B cell (primary cell): ENCODE data around the gene EIF3L. TPM values are rescaled to one million over a fixed set of nuclear protein-coding genes. Genes with fewer than 3 reads are reported as not detected.

Experiments used
- ATAC-seq: fragments of 200-7000 bp; cut with Tn5 transposase; one replicate; pipeline ENCODE4 v1.10.0; 2021; ENCODE audit warnings: low read depth, mild to moderate bottlenecking, moderate number of reproducible peaks, moderate library complexity
- CTCF ChIA-PET: fragments of 350-600 bp; sonication (Branson Sonifier 250); formaldehyde crosslinking; loops from one replicate; lab custom pipeline; 2021; ENCODE audit warnings: antibody characterized with exemption, inconsistent platforms; lab: Charles Lee
- POLR2A ChIA-PET: fragments of 350-600 bp; sonication (Branson Sonifier 250); formaldehyde crosslinking; loops from one replicate; lab custom pipeline; 2021; ENCODE audit warnings: antibody characterized with exemption; lab: Charles Lee
- DNase-seq: peaks from one replicate; pipeline ENCODE4 v3.0.0; 2013
- H2AFZ ChIP-seq: 2 replicates; pipeline ENCODE4 v1.6.1; 2012; ENCODE audit warnings: mild to moderate bottlenecking, low read depth, low read length; ENCODE audit not compliant: insufficient read depth, poor library complexity, severe bottlenecking
- H3K27ac ChIP-seq, 2 donors: 1 replicate in 1 of 2; 2 replicates in 1 of 2; pipeline ENCODE4 v1.5.1; 2012 to 2013; ENCODE audit warnings: low read length in 2 of 2, mild to moderate bottlenecking in 2 of 2, moderate library complexity in 1 of 2
- H3K27me3 ChIP-seq, 4 experiments: fragments of 200-600 bp in 1 of 4; sonication (generic) in 1 of 4; replicated peaks in 1 of 4; 1 replicate in 2 of 4; 2 replicates in 2 of 4; pipeline versions ENCODE4 v1.6.1 to v1.7.0; 2013 to 2016; ENCODE audit warnings: low read length in 3 of 4, mild to moderate bottlenecking in 2 of 4, mixed read lengths in 1 of 4, moderate library complexity in 1 of 4; ENCODE audit not compliant: insufficient read depth in 4 of 4, control insufficient read depth in 3 of 4; ENCODE audit errors: control extremely low read depth in 1 of 4
- H3K36me3 ChIP-seq, 2 experiments: replicated peaks in 1 of 2; 1 replicate in 1 of 2; 2 replicates in 1 of 2; pipeline versions ENCODE4 v1.6.1 to v1.7.1; 2013; ENCODE audit warnings: low read length in 1 of 2; ENCODE audit not compliant: insufficient read depth in 2 of 2, control insufficient read depth in 1 of 2; ENCODE audit errors: control extremely low read depth in 1 of 2, extremely low read depth in 1 of 2
- H3K4me1 ChIP-seq, 2 donors: fragments of 200-600 bp in 1 of 2; sonication (generic) in 1 of 2; 1 replicate in 1 of 2; 2 replicates in 1 of 2; pipeline versions ENCODE4 v1.5.1 to v1.6.1; 2013 to 2017; ENCODE audit warnings: low read length in 2 of 2; ENCODE audit not compliant: control insufficient read depth in 2 of 2, insufficient read depth in 2 of 2
- H3K4me2 ChIP-seq: replicated peaks from 2 replicates; pipeline ENCODE3; 2012; ENCODE audit warnings: mild to moderate bottlenecking, low read depth, low read length; ENCODE audit not compliant: poor library complexity, severe bottlenecking
- H3K4me3 ChIP-seq, 5 experiments: fragments of 200-600 bp in 1 of 5; sonication (generic) in 1 of 5; 1 replicate in 3 of 5; 2 replicates in 2 of 5; pipeline versions ENCODE4 v1.5.1 to v1.7.0; 2011 to 2016; ENCODE audit warnings: low read length in 4 of 5, mild to moderate bottlenecking in 4 of 5, low read depth in 2 of 5, control low read depth in 1 of 5, moderate library complexity in 1 of 5; ENCODE audit not compliant: insufficient read depth in 1 of 5; ENCODE audit errors: control extremely low read depth in 1 of 5, extremely low read depth in 1 of 5
- H3K79me2 ChIP-seq: fragments of 200-600 bp; sonication (generic); one replicate; pipeline ENCODE4 v1.6.0; 2016; ENCODE audit warnings: low read length; ENCODE audit not compliant: control insufficient read depth, insufficient read depth
- H3K9ac ChIP-seq: fragments of 200-600 bp; sonication (generic); 2 replicates; pipeline ENCODE4 v1.6.1; 2017; ENCODE audit warnings: mild to moderate bottlenecking, low read length, moderate library complexity
- H3K9me3 ChIP-seq, 3 donors: one replicate each; pipeline versions ENCODE4 v1.6.1 to v1.7.1; 2013; ENCODE audit warnings: low read length in 2 of 3; ENCODE audit not compliant: control insufficient read depth in 2 of 3, insufficient read depth in 1 of 3; ENCODE audit errors: control extremely low read depth in 1 of 3
- H4K20me1 ChIP-seq: 2 replicates; pipeline ENCODE4 v1.6.0; 2012; ENCODE audit warnings: mild to moderate bottlenecking, low read length; ENCODE audit not compliant: insufficient read depth, control insufficient read depth, poor library complexity, severe bottlenecking
- H3K27ac Mint-ChIP-seq: one replicate; pipeline ENCODE4 v1.8.0; 2021; ENCODE audit warnings: mixed read lengths
- H3K27me3 Mint-ChIP-seq: one replicate; pipeline ENCODE4 v1.8.0; 2021; ENCODE audit warnings: mixed read lengths
- H3K4me1 Mint-ChIP-seq: one replicate; pipeline ENCODE4 v1.8.0; 2021; ENCODE audit warnings: mixed read lengths
- H3K4me3 Mint-ChIP-seq: one replicate; pipeline ENCODE4 v1.8.0; 2021; ENCODE audit warnings: mixed read lengths
- H3K9me3 Mint-ChIP-seq: one replicate; pipeline ENCODE4 v1.8.0; 2022; ENCODE audit warnings: mixed read lengths; ENCODE audit not compliant: insufficient read depth
- EZH2 ChIP-seq: IDR thresholded peaks from 2 replicates; pipeline ENCODE4 v1.6.1; 2012; ENCODE audit warnings: borderline replicate concordance, low read depth, mild to moderate bottlenecking, moderate library complexity, low read length; ENCODE audit not compliant: insufficient read depth, poor library complexity, severe bottlenecking
- WGBS: methylation state at CpG from one replicate; pipeline ENCODE4 v1.1.5; 2013; ENCODE audit warnings: missing lambda C conversion rate; ENCODE audit not compliant: insufficient coverage; 5-methylcytosine and 5-hydroxymethylcytosine counted together
- intact Hi-C: fragments of 100-400 bp; cut with micrococcal nuclease; formaldehyde crosslinking; loops from one replicate; pipeline ENCODE4 v1.10.0; 2022
- polyA plus RNA-seq: library from polyadenylated mRNA; depleted of rRNA; stranded (reverse); fragments of >200 nt; gene quantifications from 2 replicates; pipeline ENCODE4 v1.2.3, GENCODE V29; 2012
- total RNA-seq, 2 donors: library from RNA; stranded (reverse); fragments of 120-200 nt in 1 of 2; gene quantifications; 1 replicate in 1 of 2; 2 replicates in 1 of 2; pipeline versions ENCODE4 v1.2.3 to v1.2.4, GENCODE V29; 2013 to 2022
- TF ChIP-seq, protein P1 (sequence below): fragments of 200-600 bp; IDR thresholded peaks from one replicate; pipeline ENCODE4 v1.8.0; 2022; ENCODE audit warnings: antibody characterized with exemption, mild to moderate bottlenecking

The EIF3L gene
- total and polyA plus RNA-seq, 2 donors (not counting 1 experiment from before 2014, with no cell fraction given), result 430 to 560 TPM

DNA sequence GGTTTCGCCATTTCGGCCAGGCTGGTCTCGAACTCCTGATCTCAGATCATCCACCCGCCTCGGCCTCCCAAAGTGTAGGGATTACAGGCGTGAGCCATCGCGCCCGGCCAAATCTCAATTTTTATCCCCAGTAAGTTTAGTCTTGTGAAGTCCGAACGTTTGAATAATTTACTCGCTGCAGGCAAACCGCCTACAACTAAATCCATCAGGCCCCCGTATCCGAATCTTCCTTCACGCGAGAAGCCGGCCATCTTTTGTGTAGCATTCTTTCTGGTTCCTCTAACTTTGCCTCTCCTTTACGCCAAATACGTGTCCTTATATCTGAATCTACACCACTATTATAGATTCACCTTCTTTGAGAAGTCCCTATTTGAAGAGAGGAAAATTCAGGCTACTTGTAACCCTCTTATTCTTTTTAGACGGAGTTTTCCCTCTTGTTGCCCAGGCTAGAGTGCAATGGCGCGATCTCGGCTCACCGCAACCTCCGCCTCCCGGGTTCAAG, 581 bp upstream of the EIF3L start:
- ChIA-PET POLR2A (no interaction called here), CTCF (interaction anchor here (3.9 kb wide), 1 partner anchor 31 kb away, joined by 17 read pairs; no protein-coding TSS in a partner anchor)
- DNase-seq (peak; percentile 59), ATAC-seq (no peak)
- no peak for TF ChIP-seq EZH2
- TF ChIP-seq, protein P1, sequence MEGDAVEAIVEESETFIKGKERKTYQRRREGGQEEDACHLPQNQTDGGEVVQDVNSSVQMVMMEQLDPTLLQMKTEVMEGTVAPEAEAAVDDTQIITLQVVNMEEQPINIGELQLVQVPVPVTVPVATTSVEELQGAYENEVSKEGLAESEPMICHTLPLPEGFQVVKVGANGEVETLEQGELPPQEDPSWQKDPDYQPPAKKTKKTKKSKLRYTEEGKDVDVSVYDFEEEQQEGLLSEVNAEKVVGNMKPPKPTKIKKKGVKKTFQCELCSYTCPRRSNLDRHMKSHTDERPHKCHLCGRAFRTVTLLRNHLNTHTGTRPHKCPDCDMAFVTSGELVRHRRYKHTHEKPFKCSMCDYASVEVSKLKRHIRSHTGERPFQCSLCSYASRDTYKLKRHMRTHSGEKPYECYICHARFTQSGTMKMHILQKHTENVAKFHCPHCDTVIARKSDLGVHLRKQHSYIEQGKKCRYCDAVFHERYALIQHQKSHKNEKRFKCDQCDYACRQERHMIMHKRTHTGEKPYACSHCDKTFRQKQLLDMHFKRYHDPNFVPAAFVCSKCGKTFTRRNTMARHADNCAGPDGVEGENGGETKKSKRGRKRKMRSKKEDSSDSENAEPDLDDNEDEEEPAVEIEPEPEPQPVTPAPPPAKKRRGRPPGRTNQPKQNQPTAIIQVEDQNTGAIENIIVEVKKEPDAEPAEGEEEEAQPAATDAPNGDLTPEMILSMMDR, result no peak
- Histone ChIP-seq H2AFZ (peak overlapping the region; percentile 97), H3K4me2 (peak overlapping the region; percentile 88), H3K27me3 (no peaks in the 10 kb centered on the region), H3K27ac (peak overlapping the region; percentile 81 to 90), H3K9ac (peak overlapping the region; percentile 73), H3K4me1 (peaks cover 22 to 30% of the 10 kb centered on the region in 2 donors), H3K4me3 (peak overlapping the region; percentile 62 to 98 (median 90)), H4K20me1 (peaks cover 37% of the 10 kb centered on the region), H3K9me3 (peaks cover 0 to 9% (median 0%) of the 10 kb centered on the region in 3 donors), H3K79me2 (peaks cover 56% of the 10 kb centered on the region), H3K36me3 (peaks cover 2 to 30% of the 10 kb centered on the region in 2 experiments)
- H3K4me3 Mint-ChIP-seq, result peak overlapping the region; percentile 91
- peak overlapping the region; percentile 99 for H3K27ac Mint-ChIP-seq
- intact Hi-C loops, result loop anchor here (1.0 to 10.0 kb wide), 3 partner anchors 14 to 604 kb away; partner anchors contain the start of genes C22orf23, POLR2F and RAC2
- no peaks in the 10 kb centered on the region for H3K27me3 Mint-ChIP-seq
- H3K9me3 Mint-ChIP-seq, result no peaks in the 10 kb centered on the region
- 41% methylated on average over 25 of the region's 27 CpGs for WGBS
- peaks cover 40% of the 10 kb centered on the region for H3K4me1 Mint-ChIP-seq

DNA sequence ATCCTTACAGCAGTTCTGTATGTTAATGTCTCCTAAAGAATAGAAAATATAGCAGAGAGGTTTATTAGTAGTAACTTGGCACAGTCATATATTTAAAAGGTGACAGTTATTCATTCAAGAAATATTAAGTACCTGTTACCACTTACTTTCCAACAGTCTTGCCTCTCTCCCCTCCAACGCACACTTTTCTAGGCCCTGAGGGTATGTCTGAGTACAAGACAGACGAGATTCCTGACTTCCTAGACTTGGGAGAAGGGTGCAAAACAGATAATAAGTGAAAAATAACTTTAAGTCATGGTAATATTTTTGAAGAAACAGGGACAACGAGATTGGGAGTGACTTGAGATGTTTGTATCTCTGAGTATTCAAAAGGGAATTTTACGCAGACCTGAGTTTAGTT, 1.6 kb downstream of the EIF3L start:
- Histone ChIP-seq H3K4me2 (no peak overlapping the region), H3K4me3 (no peak overlapping the region), H3K9me3 (peaks cover 0 to 6% (median 0%) of the 10 kb centered on the region in 3 donors), H3K79me2 (peaks cover 76% of the 10 kb centered on the region), H3K36me3 (peaks cover 2 to 47% of the 10 kb centered on the region in 2 experiments), H3K27me3 (no peaks in the 10 kb centered on the region), H4K20me1 (peaks cover 48% of the 10 kb centered on the region), H3K4me1 (peaks cover 18 to 24% of the 10 kb centered on the region in 2 donors), H3K9ac (no peak overlapping the region), H3K27ac (no peak overlapping the region), H2AFZ (no peak overlapping the region)
- ChIA-PET POLR2A (no interaction called here), CTCF (interaction anchor here (0.7 to 3.9 kb wide), 3 partner anchors 12 to 85 kb away, joined by 4 to 17 read pairs (median 15); no protein-coding TSS in a partner anchor)
- ATAC-seq (no peak), DNase-seq (no peak)
- no peak overlapping the region for H3K27ac Mint-ChIP-seq
- 100% methylated on average over 1 of the region's 4 CpGs for WGBS
- H3K4me3 Mint-ChIP-seq, result peak overlapping the region; percentile 54
- TF ChIP-seq EZH2, result no peak
- TF ChIP-seq, protein P1, result no peak
- no peaks in the 10 kb centered on the region for H3K9me3 Mint-ChIP-seq
- H3K27me3 Mint-ChIP-seq, result no peaks in the 10 kb centered on the region
- peaks cover 50% of the 10 kb centered on the region for H3K4me1 Mint-ChIP-seq
- intact Hi-C loops, result no loop called here
